ENCODE measurements around the gene ACVR2A. TPM values are rescaled to one million over a fixed set of nuclear protein-coding genes. Genes with fewer than 3 reads are reported as not detected.

ACVR2A gene
- total and polyA plus RNA-seq, 2 of the 4 experiments (the other 2 are of a cell fraction): 1.8 to 6.8 TPM

- H2AFZ ChIP-seq (replicated peaks; ENCODE audit: low read length, poor library complexity): no peak overlapping the region
- no CpG with 5 or more reads among the region's 1 CpG for WGBS, 2 experiments (ENCODE audit: extremely low coverage in 2 of 2, insufficient read length in 1 of 2)
- H3K9me3 ChIP-seq (ENCODE audit: control insufficient read depth, insufficient read depth, low read length): no peaks in the 10 kb centered on the region
- no peaks in the 10 kb centered on the region for H4K20me1 ChIP-seq (ENCODE audit: insufficient read depth, low read length)
- H3K9me1 ChIP-seq (ENCODE audit: insufficient read depth, low read length): no peaks in the 10 kb centered on the region
- H2BK20ac ChIP-seq (ENCODE audit: low read depth, low read length): no peak overlapping the region
- ATAC-seq (ENCODE audit: low read depth) (peak; percentile 63), DNase-seq (peak; percentile 16)
- H2AK5ac ChIP-seq (ENCODE audit: low read depth, low read length): no peak overlapping the region
- intact Hi-C loops (cut with micrococcal nuclease) (no loop called here), dilution Hi-C loops (cut with HindIII; ENCODE audit: low sequenced_read_pairs, unreplicated experiment) (no loop called here), in situ Hi-C loops (cut with MboI; ENCODE audit: low sequenced_read_pairs) (no loop called here)
- H3K27me3 ChIP-seq (ENCODE audit: control insufficient read depth, insufficient read depth, low read length): no peaks in the 10 kb centered on the region
- no peak overlapping the region for H3K23ac ChIP-seq (ENCODE audit: low read depth, low read length)
- no peak overlapping the region for H2BK5ac ChIP-seq (ENCODE audit: low read depth, low read length, poor library complexity, severe bottlenecking)
- H3K14ac ChIP-seq (replicated peaks; ENCODE audit: low read depth, low read length): no peak overlapping the region
- H4K8ac ChIP-seq (ENCODE audit: low read depth in 2 of 2, low read length in 2 of 2): no peak overlapping the region
- H3K4me2 ChIP-seq (ENCODE audit: low read depth, low read length): no peak overlapping the region
- H2AK9ac ChIP-seq (replicated peaks; ENCODE audit: low read depth, low read length, poor library complexity): no peak overlapping the region
- no peak overlapping the region for H3K9ac ChIP-seq (ENCODE audit: low read depth, low read length)
- no peak overlapping the region for H3K4ac ChIP-seq (ENCODE audit: low read depth, low read length)
- no peaks in the 10 kb centered on the region for H3K79me1 ChIP-seq (ENCODE audit: low read depth in 1 of 2, low read length in 2 of 2)
- H3K56ac ChIP-seq (ENCODE audit: extremely low read depth, insufficient read depth, low read length): no peak overlapping the region
- H3K4me1 ChIP-seq (ENCODE audit: control insufficient read depth, insufficient read depth, low read length): no peaks in the 10 kb centered on the region
- no peak overlapping the region for H2BK15ac ChIP-seq (ENCODE audit: low read depth, low read length)
- no peak overlapping the region for H4K91ac ChIP-seq (ENCODE audit: insufficient read depth, low read depth, low read length)
- ChIA-PET POLR2A (ENCODE audit: unreplicated experiment) (no interaction called here), CTCF (no interaction called here)
- H3K27ac ChIP-seq (ENCODE audit: insufficient read depth, low read length): no peak overlapping the region
- 0 out of 2 replicates have a peak, but pooled peaks cover 2% of the 10 kb centered on the region for H3K36me3 ChIP-seq (ENCODE audit: control insufficient read depth, insufficient read depth, low read length)
- TF ChIP-seq MAFK (IDR thresholded peaks at IDR 0.05; ENCODE audit: low read depth, low read length) (no peak), FOS (IDR thresholded peaks at IDR 0.05; ENCODE audit: low read depth, low read length) (no peak), CHD1 (IDR thresholded peaks at IDR 0.05; ENCODE audit: low read depth, low read length) (no peak), USF2 (IDR thresholded peaks at IDR 0.05; ENCODE audit: low read depth, low read length) (no peak), MXI1 (IDR thresholded peaks at IDR 0.05; ENCODE audit: borderline replicate concordance, low read depth, low read length) (0 out of 2 replicates have a peak, but pooled peaks have one; percentile 18), RAD21 (IDR thresholded peaks at IDR 0.05; ENCODE audit: low read length) (no peak)
- TF ChIP-seq, protein P1, sequence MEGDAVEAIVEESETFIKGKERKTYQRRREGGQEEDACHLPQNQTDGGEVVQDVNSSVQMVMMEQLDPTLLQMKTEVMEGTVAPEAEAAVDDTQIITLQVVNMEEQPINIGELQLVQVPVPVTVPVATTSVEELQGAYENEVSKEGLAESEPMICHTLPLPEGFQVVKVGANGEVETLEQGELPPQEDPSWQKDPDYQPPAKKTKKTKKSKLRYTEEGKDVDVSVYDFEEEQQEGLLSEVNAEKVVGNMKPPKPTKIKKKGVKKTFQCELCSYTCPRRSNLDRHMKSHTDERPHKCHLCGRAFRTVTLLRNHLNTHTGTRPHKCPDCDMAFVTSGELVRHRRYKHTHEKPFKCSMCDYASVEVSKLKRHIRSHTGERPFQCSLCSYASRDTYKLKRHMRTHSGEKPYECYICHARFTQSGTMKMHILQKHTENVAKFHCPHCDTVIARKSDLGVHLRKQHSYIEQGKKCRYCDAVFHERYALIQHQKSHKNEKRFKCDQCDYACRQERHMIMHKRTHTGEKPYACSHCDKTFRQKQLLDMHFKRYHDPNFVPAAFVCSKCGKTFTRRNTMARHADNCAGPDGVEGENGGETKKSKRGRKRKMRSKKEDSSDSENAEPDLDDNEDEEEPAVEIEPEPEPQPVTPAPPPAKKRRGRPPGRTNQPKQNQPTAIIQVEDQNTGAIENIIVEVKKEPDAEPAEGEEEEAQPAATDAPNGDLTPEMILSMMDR (conservative IDR thresholded peaks at IDR 0.05; ENCODE audit: low read depth, low read length): no peak
- H3K4me3 ChIP-seq (ENCODE audit: insufficient read depth, low read depth, low read length): no peak overlapping the region
- H4K5ac ChIP-seq (ENCODE audit: low read depth, low read length): no peak overlapping the region
- BruUV-seq (replicated peaks): no TSS peak
- no peak overlapping the region for H2BK120ac ChIP-seq (ENCODE audit: low read depth, low read length)
- H3K18ac ChIP-seq (ENCODE audit: low read depth, low read length): no peak overlapping the region
Measured at GRCh38 chr2:147945660-147946059, 100.8 kb downstream of the ACVR2A start.
